ENCODE measurements around the gene HOXC6.

Gene HOXC6

GRCh38 chr12:54002915-54003389, 25.3 kb upstream of the HOXC6 start:
- DNase-seq: no peak

DNA sequence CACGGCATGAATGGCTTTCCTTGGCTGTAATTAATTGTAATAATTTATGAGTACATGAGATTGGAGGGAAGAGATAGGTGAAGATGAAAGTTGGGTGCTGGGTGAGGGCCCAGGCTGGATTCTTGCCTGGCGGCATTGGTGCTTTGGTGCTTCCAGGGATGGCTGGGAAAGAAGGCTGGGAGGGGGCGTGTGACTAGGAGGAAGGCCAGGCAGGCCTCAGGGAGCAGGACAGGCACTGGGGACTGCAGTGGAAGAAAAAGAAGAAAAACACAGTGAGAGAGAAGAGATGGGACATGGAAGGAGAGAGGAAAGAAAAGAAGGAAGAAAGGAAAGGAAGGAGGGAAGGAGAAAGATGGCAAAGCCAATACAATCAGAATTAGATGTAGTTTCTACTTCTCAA, 24.6 kb upstream of the HOXC6 start:
- no peak for DNase-seq

DNA sequence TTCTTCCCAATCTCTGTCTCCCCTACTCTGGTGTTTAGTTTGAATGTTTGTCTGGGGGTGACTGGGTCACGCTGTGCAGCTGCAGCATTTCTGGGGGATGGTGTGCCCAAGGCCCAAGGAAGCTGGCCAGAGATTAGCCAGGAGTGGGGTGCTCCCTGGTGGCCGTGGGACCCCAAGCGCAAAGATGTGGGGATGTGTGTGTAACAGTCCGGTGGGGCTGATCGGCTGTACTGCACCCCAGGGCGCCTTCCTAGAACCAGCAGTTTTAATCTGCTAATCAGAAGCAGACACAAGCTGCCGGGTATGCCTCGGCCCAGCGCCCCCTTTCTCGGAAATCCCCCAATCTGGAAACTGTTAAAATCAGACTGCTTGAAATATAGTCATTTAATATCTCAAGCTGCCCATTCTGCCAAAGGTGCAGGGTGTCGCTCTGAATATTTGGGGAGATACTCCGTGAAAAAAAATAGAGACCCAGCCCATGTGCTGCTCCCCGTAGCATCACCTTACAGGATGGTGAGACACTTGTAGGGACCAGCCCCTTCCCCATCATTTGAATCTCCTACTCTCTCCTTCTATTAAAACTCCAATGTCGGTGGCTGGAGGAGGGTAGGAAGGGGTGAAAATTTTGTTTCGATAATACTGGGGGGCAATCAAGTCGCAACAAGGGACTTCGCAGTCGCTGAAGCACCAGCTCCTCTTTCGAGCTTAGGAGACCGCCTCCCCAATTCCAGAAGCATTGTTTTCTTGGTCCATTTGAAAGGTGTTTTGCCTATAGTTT, 24.0 kb upstream of the HOXC6 start:
- no peak for DNase-seq

- no peak for DNase-seq
Measured at GRCh38 chr12:54004841-54005530, 23.3 kb upstream of the HOXC6 start.

- DNase-seq: no peak
Measured at GRCh38 chr12:54005531-54005852, 22.7 kb upstream of the HOXC6 start.

- peak; percentile 82 to 91 (median 90) for DNase-seq
Measured at GRCh38 chr12:54005853-54006558, 22.2 kb upstream of the HOXC6 start.

GRCh38 chr12:54006559-54007220, 21.6 kb upstream of the HOXC6 start:
- DNase-seq: no peak

- DNase-seq: no peak
Measured at GRCh38 chr12:54007538-54008259, 20.5 kb upstream of the HOXC6 start.

DNA sequence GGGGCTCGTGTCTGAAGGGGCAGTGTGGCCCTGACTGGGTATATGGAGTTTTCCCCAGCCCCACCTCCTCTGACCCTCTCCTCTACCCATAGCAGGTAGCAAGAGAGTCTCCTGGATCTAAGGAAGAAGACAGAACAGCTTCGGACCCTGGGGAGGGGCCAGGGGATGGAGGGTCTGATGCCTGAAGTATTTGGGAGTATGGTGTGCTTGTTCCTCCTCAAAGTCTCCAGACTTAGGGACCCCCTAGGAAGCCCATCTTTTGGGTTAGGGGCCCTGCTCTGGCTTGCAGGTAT, 20.0 kb upstream of the HOXC6 start:
- no peak for DNase-seq

DNA sequence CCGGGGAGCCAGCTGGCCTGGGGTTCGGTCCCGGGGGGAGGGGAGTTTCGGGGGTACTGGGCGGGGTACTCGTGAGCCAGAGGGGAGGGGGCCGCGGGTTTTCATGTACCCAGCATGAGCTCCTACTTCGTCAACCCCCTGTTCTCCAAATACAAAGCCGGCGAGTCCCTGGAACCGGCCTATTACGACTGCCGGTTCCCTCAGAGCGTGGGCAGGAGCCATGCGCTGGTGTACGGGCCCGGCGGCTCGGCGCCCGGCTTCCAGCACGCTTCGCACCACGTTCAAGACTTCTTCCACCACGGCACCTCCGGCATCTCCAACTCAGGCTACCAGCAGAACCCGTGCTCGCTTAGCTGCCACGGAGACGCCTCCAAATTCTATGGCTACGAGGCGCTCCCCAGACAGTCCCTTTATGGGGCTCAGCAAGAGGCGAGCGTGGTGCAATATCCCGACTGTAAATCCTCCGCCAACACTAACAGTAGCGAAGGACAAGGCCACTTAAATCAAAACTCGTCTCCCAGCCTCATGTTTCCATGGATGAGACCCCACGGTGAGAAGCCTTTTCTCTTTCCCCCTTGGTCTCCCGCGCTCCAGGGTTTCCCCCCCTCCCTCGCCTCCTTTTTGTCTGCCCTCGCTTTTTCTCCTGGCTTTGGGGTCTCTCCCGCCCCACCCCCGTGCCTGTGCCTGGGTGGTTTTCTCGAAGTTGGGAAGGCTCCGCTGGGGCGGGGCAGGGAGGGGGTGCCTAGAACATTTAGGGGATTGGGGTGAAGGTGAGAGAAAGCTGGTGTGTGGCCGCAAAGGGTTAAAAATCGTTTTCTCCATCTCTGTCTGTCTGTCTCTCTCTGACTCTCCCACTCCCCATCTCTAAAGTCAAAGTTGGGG, 18.8 kb upstream of the HOXC6 start:
- peak; percentile 23 to 63 (median 46) for DNase-seq

- DNase-seq: no peak
Measured at GRCh38 chr12:54010053-54010971, 17.9 kb upstream of the HOXC6 start.

GRCh38 chr12:54010972-54011664, 17.1 kb upstream of the HOXC6 start:
- DNase-seq: no peak

- DNase-seq: no peak
Measured at GRCh38 chr12:54011665-54012532, 16.3 kb upstream of the HOXC6 start.

GRCh38 chr12:54012631-54013409, 15.4 kb upstream of the HOXC6 start:
- DNase-seq: no peak

GRCh38 chr12:54014377-54015017, 13.7 kb upstream of the HOXC6 start:
- no peak for DNase-seq

DNA sequence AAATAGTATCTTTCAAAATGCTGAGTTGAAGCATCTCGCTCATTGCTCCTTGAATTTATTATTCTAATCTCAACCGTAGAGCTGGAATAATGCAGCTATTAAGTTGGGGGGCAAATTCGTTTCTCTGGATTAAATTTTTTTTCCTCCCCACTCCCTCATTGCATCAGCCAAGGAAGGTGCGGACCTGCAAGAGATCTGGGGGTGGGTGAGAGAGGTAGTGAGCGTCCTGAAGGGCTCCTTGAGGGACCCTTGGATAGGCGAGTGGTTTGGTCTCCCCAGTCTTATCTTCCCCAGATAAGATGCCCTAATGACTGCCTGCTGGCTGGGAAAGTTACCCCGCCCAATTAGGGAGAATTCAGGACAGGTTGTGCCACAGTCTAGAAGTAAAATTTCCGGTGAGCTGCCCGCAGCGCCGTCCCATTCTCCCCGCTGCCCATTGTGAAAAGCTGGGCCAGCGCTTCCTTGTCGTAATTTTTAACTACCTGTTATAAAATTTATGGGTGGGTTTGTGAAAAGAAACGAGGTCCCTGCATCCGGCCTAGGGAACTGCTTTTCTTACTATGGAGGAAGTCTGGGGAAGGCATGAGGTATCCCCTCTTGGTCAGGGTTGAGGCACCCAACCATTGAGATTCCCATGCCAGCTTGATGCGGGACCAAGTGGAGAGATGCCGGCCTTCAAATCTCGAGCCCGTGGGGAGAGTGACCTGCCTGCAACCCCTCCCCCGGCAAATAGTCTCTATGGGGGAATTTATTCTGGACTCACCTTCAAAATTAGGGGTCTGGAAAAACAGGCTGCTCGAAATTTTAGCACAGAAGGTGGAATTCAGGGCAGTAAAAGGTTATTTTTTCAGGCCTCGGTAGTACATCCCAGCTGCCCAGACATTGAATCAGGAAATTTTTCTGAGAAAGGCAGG, 13.0 kb upstream of the HOXC6 start:
- DNase-seq: no peak

Data from suppressor macrophage (primary cell).